Breast epithelium (tissue), 3 donors: Measurements from ENCODE around the gene ARL5B.
"Not testable (repeated sequence)": the region's sequence is repeated elsewhere in the genome, so short reads cannot be mapped to it uniquely, and the experiment has no call there.

Experiments
- POLR2A ChIP-seq: fragments of 450-650 bp; IDR thresholded peaks from one replicate; pipeline ENCODE4 v1.6.1; 2016; ENCODE audit warnings: antibody characterized with exemption, mild to moderate bottlenecking, moderate library complexity
- POLR2AphosphoS5 ChIP-seq, 3 donors: sonication (generic); formaldehyde crosslinking; IDR thresholded peaks; one replicate each; pipeline ENCODE4 v1.6.1; 2017; ENCODE audit warnings: antibody characterized with exemption in 3 of 3
- TF ChIP-seq, protein P1 (sequence below), 3 donors: fragments of 450-650 bp; IDR thresholded peaks; one replicate each; pipeline ENCODE4 v1.5.1; 2016 to 2017; ENCODE audit warnings: antibody characterized with exemption in 3 of 3, mild to moderate bottlenecking in 3 of 3, moderate library complexity in 3 of 3

DNA sequence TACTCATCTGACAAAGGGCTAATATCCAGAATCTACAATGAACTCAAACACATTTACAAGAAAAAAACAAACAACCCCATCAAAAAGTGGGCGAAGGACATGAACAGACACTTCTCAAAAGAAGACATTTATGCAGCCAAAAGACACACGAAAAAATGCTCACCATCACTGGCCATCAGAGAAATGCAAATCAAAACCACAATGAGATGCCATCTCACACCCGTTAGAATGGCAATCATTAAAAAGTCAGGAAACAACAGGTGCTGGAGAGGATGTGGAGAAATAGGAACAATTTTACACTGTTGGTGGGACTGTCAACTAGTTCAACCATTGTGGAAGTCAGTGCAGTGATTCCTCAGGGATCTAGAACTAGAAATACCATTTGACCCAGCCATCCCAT, 26.7 kb upstream of the ARL5B start:
- TF ChIP-seq, protein P1, sequence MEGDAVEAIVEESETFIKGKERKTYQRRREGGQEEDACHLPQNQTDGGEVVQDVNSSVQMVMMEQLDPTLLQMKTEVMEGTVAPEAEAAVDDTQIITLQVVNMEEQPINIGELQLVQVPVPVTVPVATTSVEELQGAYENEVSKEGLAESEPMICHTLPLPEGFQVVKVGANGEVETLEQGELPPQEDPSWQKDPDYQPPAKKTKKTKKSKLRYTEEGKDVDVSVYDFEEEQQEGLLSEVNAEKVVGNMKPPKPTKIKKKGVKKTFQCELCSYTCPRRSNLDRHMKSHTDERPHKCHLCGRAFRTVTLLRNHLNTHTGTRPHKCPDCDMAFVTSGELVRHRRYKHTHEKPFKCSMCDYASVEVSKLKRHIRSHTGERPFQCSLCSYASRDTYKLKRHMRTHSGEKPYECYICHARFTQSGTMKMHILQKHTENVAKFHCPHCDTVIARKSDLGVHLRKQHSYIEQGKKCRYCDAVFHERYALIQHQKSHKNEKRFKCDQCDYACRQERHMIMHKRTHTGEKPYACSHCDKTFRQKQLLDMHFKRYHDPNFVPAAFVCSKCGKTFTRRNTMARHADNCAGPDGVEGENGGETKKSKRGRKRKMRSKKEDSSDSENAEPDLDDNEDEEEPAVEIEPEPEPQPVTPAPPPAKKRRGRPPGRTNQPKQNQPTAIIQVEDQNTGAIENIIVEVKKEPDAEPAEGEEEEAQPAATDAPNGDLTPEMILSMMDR (IDR thresholded peaks at IDR 0.05), result not testable (repeated sequence)
- not testable (repeated sequence) for TF ChIP-seq POLR2A; POLR2AphosphoS5 (IDR thresholded peaks at IDR 0.05)
